Neural progenitor cell (in vitro differentiated cells): ENCODE data around the gene PEMT.

Source experiments
- EZH2 ChIP-seq: fragments of 200-600 bp; sonication (generic); IDR thresholded peaks from 2 replicates; pipeline ENCODE4 v1.6.1; 2017; ENCODE audit warnings: antibody characterized with exemption, mild to moderate bottlenecking, moderate library complexity
- TF ChIP-seq, protein P1 (sequence below): fragments of 200-600 bp; sonication (generic); IDR thresholded peaks from 2 replicates; pipeline ENCODE4 v1.5.1; 2017; ENCODE audit warnings: antibody characterized with exemption, mild to moderate bottlenecking

- TF ChIP-seq, protein P1, sequence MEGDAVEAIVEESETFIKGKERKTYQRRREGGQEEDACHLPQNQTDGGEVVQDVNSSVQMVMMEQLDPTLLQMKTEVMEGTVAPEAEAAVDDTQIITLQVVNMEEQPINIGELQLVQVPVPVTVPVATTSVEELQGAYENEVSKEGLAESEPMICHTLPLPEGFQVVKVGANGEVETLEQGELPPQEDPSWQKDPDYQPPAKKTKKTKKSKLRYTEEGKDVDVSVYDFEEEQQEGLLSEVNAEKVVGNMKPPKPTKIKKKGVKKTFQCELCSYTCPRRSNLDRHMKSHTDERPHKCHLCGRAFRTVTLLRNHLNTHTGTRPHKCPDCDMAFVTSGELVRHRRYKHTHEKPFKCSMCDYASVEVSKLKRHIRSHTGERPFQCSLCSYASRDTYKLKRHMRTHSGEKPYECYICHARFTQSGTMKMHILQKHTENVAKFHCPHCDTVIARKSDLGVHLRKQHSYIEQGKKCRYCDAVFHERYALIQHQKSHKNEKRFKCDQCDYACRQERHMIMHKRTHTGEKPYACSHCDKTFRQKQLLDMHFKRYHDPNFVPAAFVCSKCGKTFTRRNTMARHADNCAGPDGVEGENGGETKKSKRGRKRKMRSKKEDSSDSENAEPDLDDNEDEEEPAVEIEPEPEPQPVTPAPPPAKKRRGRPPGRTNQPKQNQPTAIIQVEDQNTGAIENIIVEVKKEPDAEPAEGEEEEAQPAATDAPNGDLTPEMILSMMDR = no peak
- no peak for TF ChIP-seq EZH2
Measured at GRCh38 chr17:17498606-17499301, 92.8 kb downstream of the PEMT start.
